ENCODE results near the gene MUC5AC. TPM values are rescaled to one million over a fixed set of nuclear protein-coding genes. Genes with fewer than 3 reads are reported as not detected.
"Not testable (repeated sequence)": the region's sequence is repeated elsewhere in the genome, so short reads cannot be mapped to it uniquely, and the experiment has no call there.

Gene MUC5AC
- total RNA-seq, 2 donors from 2014 or later, result not detected

- H3K9ac ChIP-seq (ENCODE audit: extremely low read depth, low read length, poor library complexity, severe bottlenecking), result no peak overlapping the region
- TF ChIP-seq CTCF (conservative IDR thresholded peaks at IDR 0.05), result no peak
- Mint-ChIP-seq H3K4me3 (no peak overlapping the region), H3K4me1 (no peaks in the 10 kb centered on the region), H3K36me3 (ENCODE audit: low read depth) (no peaks in the 10 kb centered on the region), H3K27me3 (ENCODE audit: insufficient read depth) (peaks cover 20% of the 10 kb centered on the region), H3K9me3 (peaks cover 41% of the 10 kb centered on the region), H3K27ac (no peak overlapping the region)
- peaks cover 7% of the 10 kb centered on the region for H3K27me3 ChIP-seq (ENCODE audit: control insufficient read depth, insufficient read depth, low read length, poor library complexity, severe bottlenecking)
- no peaks in the 10 kb centered on the region for H3K36me3 ChIP-seq (ENCODE audit: control insufficient read depth, insufficient read depth, low read length)
- WGBS, 2 experiments (ENCODE audit: insufficient coverage in 1 of 2, insufficient read length in 1 of 2), result 89 to 90% methylated on average over 6 to 17 of the region's 17 CpGs
- no peak overlapping the region for H3K27ac ChIP-seq (ENCODE audit: low read depth, low read length)
- H3K9me3 ChIP-seq (ENCODE audit: control insufficient read depth, low read length), result peaks cover 12% of the 10 kb centered on the region
- H3K4me3 ChIP-seq (ENCODE audit: low read length), result no peak overlapping the region
- H3K4me1 ChIP-seq (ENCODE audit: control insufficient read depth, insufficient read depth, low read length), result no peaks in the 10 kb centered on the region
- DNase-seq, result peak; percentile 13
Measured at GRCh38 chr11:1209371-1210057, 51.8 kb downstream of the MUC5AC start.

GRCh38 chr11:1211838-1212237, 54.1 kb downstream of the MUC5AC start:
- H3K4me3 Mint-ChIP-seq, result no peak overlapping the region
- no peak overlapping the region for H3K4me3 ChIP-seq (ENCODE audit: low read length)
- H3K36me3 ChIP-seq (ENCODE audit: control insufficient read depth, insufficient read depth, low read length), result no peaks in the 10 kb centered on the region
- no peaks in the 10 kb centered on the region for H3K36me3 Mint-ChIP-seq (ENCODE audit: low read depth)
- no peak overlapping the region for H3K27ac ChIP-seq (ENCODE audit: low read depth, low read length)
- H3K9me3 ChIP-seq (ENCODE audit: control insufficient read depth, low read length), result peaks cover 12% of the 10 kb centered on the region
- no peak for DNase-seq
- TF ChIP-seq CTCF (conservative IDR thresholded peaks at IDR 0.05), result no peak
- H3K27me3 ChIP-seq (ENCODE audit: control insufficient read depth, insufficient read depth, low read length, poor library complexity, severe bottlenecking), result peaks cover 17% of the 10 kb centered on the region
- H3K27me3 Mint-ChIP-seq (ENCODE audit: insufficient read depth), result peaks cover 24% of the 10 kb centered on the region
- 95% methylated on average over 2 of the region's 2 CpGs; no CpG with 5 or more reads in 1 of the 2 experiments for WGBS, 2 experiments (ENCODE audit: insufficient coverage in 1 of 2, insufficient read length in 1 of 2)
- H3K4me1 ChIP-seq (ENCODE audit: control insufficient read depth, insufficient read depth, low read length), result no peaks in the 10 kb centered on the region
- peaks cover 46% of the 10 kb centered on the region for H3K9me3 Mint-ChIP-seq
- H3K4me1 Mint-ChIP-seq, result no peaks in the 10 kb centered on the region
- no peak overlapping the region for H3K27ac Mint-ChIP-seq
- H3K9ac ChIP-seq (ENCODE audit: extremely low read depth, low read length, poor library complexity, severe bottlenecking), result no peak overlapping the region

DNA sequence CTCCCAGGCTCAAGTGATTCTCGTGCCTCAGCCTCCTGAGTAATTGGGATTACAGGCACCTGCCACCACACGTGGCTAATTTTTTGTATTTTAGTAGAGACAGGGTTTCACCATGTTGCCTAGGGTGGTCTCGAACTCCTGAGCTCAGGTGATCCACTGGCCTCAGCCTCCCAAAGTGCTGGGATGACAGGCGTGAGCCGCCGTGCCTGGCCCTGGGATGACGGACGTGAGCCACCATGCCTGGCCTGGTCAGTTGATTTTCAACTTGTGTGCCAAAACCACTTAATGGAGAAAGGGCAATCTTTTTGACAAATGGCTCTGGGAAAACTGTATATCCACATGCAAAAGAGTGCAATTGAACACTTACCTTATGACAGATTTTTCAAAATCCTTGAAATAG, 58.1 kb downstream of the MUC5AC start:
- H3K36me3 Mint-ChIP-seq (ENCODE audit: low read depth); H3K4me1 ChIP-seq (ENCODE audit: control insufficient read depth, insufficient read depth, low read length); H3K4me3 Mint-ChIP-seq; H3K9ac ChIP-seq (ENCODE audit: extremely low read depth, low read length, poor library complexity, severe bottlenecking); H3K36me3 ChIP-seq (ENCODE audit: control insufficient read depth, insufficient read depth, low read length); H3K27ac Mint-ChIP-seq; DNase-seq; H3K4me3 ChIP-seq (ENCODE audit: low read length); H3K4me1 Mint-ChIP-seq; H3K27ac ChIP-seq (ENCODE audit: low read depth, low read length): not testable (repeated sequence)
- Mint-ChIP-seq H3K27me3 (ENCODE audit: insufficient read depth) (peaks cover 27% of the 10 kb centered on the region), H3K9me3 (peaks cover 29% of the 10 kb centered on the region)
- peaks cover 17% of the 10 kb centered on the region for H3K27me3 ChIP-seq (ENCODE audit: control insufficient read depth, insufficient read depth, low read length, poor library complexity, severe bottlenecking)
- 82 to 89% methylated on average over 8 of the region's 8 CpGs for WGBS, 2 experiments (ENCODE audit: insufficient coverage in 1 of 2, insufficient read length in 1 of 2)
- peaks cover 11% of the 10 kb centered on the region for H3K9me3 ChIP-seq (ENCODE audit: control insufficient read depth, low read length)
